Lower lobe of right lung (tissue), 2 donors: ENCODE measurements around the gene ZNF860. TPM values are rescaled to one million over a fixed set of nuclear protein-coding genes. Genes with fewer than 3 reads are reported as not detected.
"Not testable (repeated sequence)": the region's sequence is repeated elsewhere in the genome, so short reads cannot be mapped to it uniquely, and the experiment has no call there.

Experiments used
- ATAC-seq, 2 donors: fragments of 200-7000 bp; cut with Tn5 transposase; one replicate each; pipeline ENCODE4 v1.9.1; 2020 to 2022; ENCODE audit warnings: mild to moderate bottlenecking in 2 of 2, moderate library complexity in 2 of 2
- DNase-seq: peaks from one replicate; pipeline ENCODE4 v3.0.0-alpha.2; 2020
- H3K27ac ChIP-seq: fragments of 200-600 bp; one replicate; pipeline ENCODE4 v1.8.0; 2022
- H3K27me3 ChIP-seq: fragments of 200-600 bp; one replicate; pipeline ENCODE4 v1.8.0; 2022; ENCODE audit warnings: low read depth
- H3K36me3 ChIP-seq: fragments of 200-600 bp; one replicate; pipeline ENCODE4 v1.8.0; 2022; ENCODE audit warnings: mild to moderate bottlenecking
- H3K4me1 ChIP-seq: fragments of 200-600 bp; one replicate; pipeline ENCODE4 v1.8.0; 2022
- H3K4me3 ChIP-seq: fragments of 200-600 bp; one replicate; pipeline ENCODE4 v1.8.0; 2022; ENCODE audit warnings: mild to moderate bottlenecking
- H3K9me3 ChIP-seq: fragments of 200-600 bp; one replicate; pipeline ENCODE4 v1.8.0; 2022
- CTCF ChIP-seq: fragments of 200-600 bp; IDR thresholded peaks from one replicate; pipeline ENCODE4 v1.8.0; 2022; ENCODE audit warnings: antibody characterized with exemption, mild to moderate bottlenecking
- intact Hi-C: fragments of 100-400 bp; cut with DNase I; formaldehyde crosslinking; loops from one replicate; pipeline ENCODE4 v1.11.0; 2022
- total RNA-seq: library from RNA; stranded (reverse); fragmentation: NEBNext Ultra II Directional; extraction: Animal tissue kit (Norgen Biotek cat#: 25700); gene quantifications from one replicate; pipeline ENCODE4 v1.2.1, GENCODE V29; 2021
- donor health status: DM: no; HTN: yes; CAD: no; lungs with severe emphysema.

ZNF860 gene
- total RNA-seq, 1 donor from 2014 or later, result 1.6 TPM

GRCh38 chr3:31985831-31986230 lies 4.3 kb downstream of the ZNF860 start:
- intact Hi-C loops, result no loop called here
- H3K36me3 ChIP-seq, result no peaks in the 10 kb centered on the region

GRCh38 chr3:31988271-31988670 lies 6.7 kb downstream of the ZNF860 start:
- Histone ChIP-seq H3K4me3 (no peak overlapping the region), H3K4me1 (no peaks in the 10 kb centered on the region), H3K27me3 (no peaks in the 10 kb centered on the region), H3K9me3 (peaks cover 34% of the 10 kb centered on the region), H3K27ac (no peak overlapping the region), H3K36me3 (no peaks in the 10 kb centered on the region)
- TF ChIP-seq CTCF, result no peak
- DNase-seq, result no peak
- no peak for ATAC-seq
- intact Hi-C loops, result no loop called here

More at GRCh38 chr3:31985831-31986230, 4.3 kb downstream of the ZNF860 start:
- ATAC-seq (no peak), DNase-seq (no peak)
- no peaks in the 10 kb centered on the region for H3K27me3 ChIP-seq
- no peak for TF ChIP-seq CTCF
- peaks cover 28% of the 10 kb centered on the region for H3K9me3 ChIP-seq
- H3K27ac ChIP-seq, result no peak overlapping the region
- no peaks in the 10 kb centered on the region for H3K4me1 ChIP-seq
- no peak overlapping the region for H3K4me3 ChIP-seq

- intact Hi-C loops, ATAC-seq, H3K27me3 ChIP-seq, DNase-seq, H3K4me1 ChIP-seq, H3K36me3 ChIP-seq, H3K4me3 ChIP-seq, H3K27ac ChIP-seq: not testable (repeated sequence)
- H3K9me3 ChIP-seq, result peaks cover 33% of the 10 kb centered on the region
These were observed 11.4 kb downstream of the ZNF860 start for GRCh38 chr3:31992995-31993394.

GRCh38 chr3:31993843-31994242 lies 12.3 kb downstream of the ZNF860 start:
- no peaks in the 10 kb centered on the region for H3K4me1 ChIP-seq
- no peak for TF ChIP-seq CTCF
- ATAC-seq (no peak), DNase-seq (no peak)
- H3K36me3 ChIP-seq, result no peaks in the 10 kb centered on the region
- no peak overlapping the region for H3K4me3 ChIP-seq
- intact Hi-C loops, result no loop called here
- peaks cover 25% of the 10 kb centered on the region for H3K9me3 ChIP-seq
- no peaks in the 10 kb centered on the region for H3K27me3 ChIP-seq
- no peak overlapping the region for H3K27ac ChIP-seq

- intact Hi-C loops, H3K27me3 ChIP-seq, ATAC-seq, H3K27ac ChIP-seq, H3K36me3 ChIP-seq, DNase-seq, H3K4me3 ChIP-seq, H3K4me1 ChIP-seq: not testable (repeated sequence)
- peaks cover 14% of the 10 kb centered on the region for H3K9me3 ChIP-seq
These were observed 13.5 kb downstream of the ZNF860 start for GRCh38 chr3:31995026-31995425.

- no peaks in the 10 kb centered on the region for H3K27me3 ChIP-seq
- no peaks in the 10 kb centered on the region for H3K4me1 ChIP-seq
- H3K36me3 ChIP-seq, result no peaks in the 10 kb centered on the region
- intact Hi-C loops, result no loop called here
- peaks cover 2% of the 10 kb centered on the region for H3K9me3 ChIP-seq
- DNase-seq (no peak), ATAC-seq (no peak)
- TF ChIP-seq CTCF, result no peak
- no peak overlapping the region for H3K27ac ChIP-seq
- H3K4me3 ChIP-seq, result no peak overlapping the region
These were observed 14.6 kb downstream of the ZNF860 start for GRCh38 chr3:31996195-31996594.

GRCh38 chr3:31997500-31997899 lies 15.9 kb downstream of the ZNF860 start:
- Histone ChIP-seq H3K9me3 (no peaks in the 10 kb centered on the region), H3K27ac (no peak overlapping the region), H3K4me1 (no peaks in the 10 kb centered on the region), H3K27me3 (no peaks in the 10 kb centered on the region), H3K4me3 (no peak overlapping the region), H3K36me3 (no peaks in the 10 kb centered on the region)
- no peak for TF ChIP-seq CTCF
- DNase-seq (no peak), ATAC-seq (no peak)
- intact Hi-C loops, result no loop called here
